Sigmoid colon (tissue), 4 donors: Measurements from ENCODE around the gene SAA4.

ENCODE experiments used
- CTCF ChIP-seq, 4 experiments: fragments of 450-650 bp in 3 of 4; fragments of 200-600 bp in 1 of 4; IDR thresholded peaks; one replicate each; pipeline ENCODE4 v1.5.1; 2016 to 2019; ENCODE audit warnings: antibody characterized with exemption in 4 of 4, mild to moderate bottlenecking in 3 of 4, moderate library complexity in 2 of 4
- POLR2A ChIP-seq, 2 donors: fragments of 450-650 bp; IDR thresholded peaks; one replicate each; pipeline ENCODE4 v1.6.1; 2016; ENCODE audit warnings: antibody characterized with exemption in 2 of 2, mild to moderate bottlenecking in 2 of 2, moderate library complexity in 2 of 2
- POLR2AphosphoS5 ChIP-seq, 4 donors: sonication (generic); formaldehyde crosslinking; IDR thresholded peaks; one replicate each; pipeline ENCODE4 v1.6.1; 2017; ENCODE audit warnings: antibody characterized with exemption in 4 of 4

- TF ChIP-seq POLR2AphosphoS5 (IDR thresholded peaks at IDR 0.05) (no peak), POLR2A (IDR thresholded peaks at IDR 0.05) (no peak), CTCF (IDR thresholded peaks at IDR 0.05) (no peak)
These were observed 18.3 kb upstream of the SAA4 start for GRCh38 chr11:18254781-18255361.
